Naive B cell (primary cell): ENCODE measurements around the gene ATP5MC2. TPM values are rescaled to one million over a fixed set of nuclear protein-coding genes. Genes with fewer than 3 reads are reported as not detected.
A peak's percentile ranks its signal among the peaks of the same experiment; 100 is the strongest.
"Not testable (repeated sequence)": the region's sequence is repeated elsewhere in the genome, so short reads cannot be mapped to it uniquely, and the experiment has no call there.

Experiments used
- ATAC-seq, 2 donors: fragments of 150-1000 bp; cut with Tn5 transposase; 2 replicates each; pipeline ENCODE4 v1.10.0; 2021; ENCODE audit warnings: low read depth in 2 of 2, mild to moderate bottlenecking in 2 of 2, moderate library complexity in 2 of 2
- DNase-seq: peaks from one replicate; pipeline ENCODE4 v3.0.0; 2022
- H3K27ac Mint-ChIP-seq, 6 donors: one replicate each; pipeline ENCODE4 v1.8.0; 2020 to 2022; ENCODE audit warnings: mild to moderate bottlenecking in 6 of 6, mixed read lengths in 6 of 6, moderate library complexity in 5 of 6, inconsistent platforms in 2 of 6
- H3K27me3 Mint-ChIP-seq, 3 donors: one replicate each; pipeline ENCODE4 v1.8.0; 2021 to 2022; ENCODE audit warnings: mixed read lengths in 3 of 3, mild to moderate bottlenecking in 1 of 3
- H3K36me3 Mint-ChIP-seq, 2 donors: one replicate each; pipeline ENCODE4 v1.8.0; 2020 to 2022; ENCODE audit warnings: mixed read lengths in 2 of 2, inconsistent platforms in 1 of 2, mild to moderate bottlenecking in 1 of 2
- H3K4me1 Mint-ChIP-seq, 3 donors: one replicate each; pipeline ENCODE4 v1.8.0; 2020 to 2022; ENCODE audit warnings: mixed read lengths in 3 of 3, inconsistent platforms in 1 of 3, mild to moderate bottlenecking in 1 of 3, moderate library complexity in 1 of 3
- H3K4me3 Mint-ChIP-seq, 8 donors: one replicate each; pipeline ENCODE4 v1.8.0; 2020 to 2022; ENCODE audit warnings: mild to moderate bottlenecking in 8 of 8, mixed read lengths in 8 of 8, moderate library complexity in 8 of 8, inconsistent platforms in 2 of 8
- H3K9me3 Mint-ChIP-seq, 7 donors: one replicate each; pipeline ENCODE4 v1.8.0; 2020 to 2022; ENCODE audit warnings: mixed read lengths in 7 of 7, mild to moderate bottlenecking in 5 of 7, inconsistent platforms in 2 of 7, moderate library complexity in 1 of 7
- polyA plus RNA-seq, 6 donors: library from polyadenylated mRNA; unstranded; fragments of 300-500 nt; fragmentation: Illumina TruSeq; gene quantifications; one replicate each; pipeline ENCODE4 v1.2.3, GENCODE V29; 2021; ENCODE audit warnings: low read depth in 6 of 6

The ATP5MC2 gene
- 100 to 1,000 TPM; 491 to 654 (median 582) TPM for polyA plus RNA-seq

GRCh38 chr12:53675701-53676607 is at the start of gene ATP5MC2:
Gene ATP5MC2, minus strand, starts transcription at chr12:53676083. Its CDS starts 3,469 bp downstream, at chr12:53672614.
- peaks cover 10 to 41% (median 34%) of the 10 kb centered on the region in 3 donors for H3K4me1 Mint-ChIP-seq
- DNase-seq (peak; percentile 96), ATAC-seq (peak; percentile 93)
- peak within 1 kb of the TSS; percentile 1 to 97 (median 96) for H3K27ac Mint-ChIP-seq
- peaks cover 16 to 31% (median 24%) of the 10 kb centered on the region in 3 donors for H3K27me3 Mint-ChIP-seq
- H3K36me3 Mint-ChIP-seq, result peaks cover 0 to 4% of the 10 kb centered on the region in 2 donors
- H3K9me3 Mint-ChIP-seq, result no peaks in the 10 kb centered on the region
- H3K4me3 Mint-ChIP-seq, result peak within 1 kb of the TSS; percentile 88 to 100 (median 96)

- H3K4me1 Mint-ChIP-seq, result peaks cover 22 to 27% (median 26%) of the 10 kb centered on the region in 3 donors
- peaks cover 24 to 50% of the 10 kb centered on the region in 2 donors for H3K36me3 Mint-ChIP-seq
- no peak overlapping the region for H3K27ac Mint-ChIP-seq
- no peak for DNase-seq
- no peak for ATAC-seq
- no peaks in the 10 kb centered on the region for H3K9me3 Mint-ChIP-seq
- H3K4me3 Mint-ChIP-seq, result peak overlapping the region in 1 of 8 donors; percentile 21
- H3K27me3 Mint-ChIP-seq, result no peaks in the 10 kb centered on the region
Observed at GRCh38 chr12:53722450-53723041, 46.7 kb upstream of the ATP5MC2 start.

- Mint-ChIP-seq H3K4me1 (peaks cover 11 to 12% (median 11%) of the 10 kb centered on the region in 3 donors), H3K4me3 (no peak overlapping the region), H3K36me3 (peaks cover 32 to 66% of the 10 kb centered on the region in 2 donors), H3K27me3 (no peaks in the 10 kb centered on the region), H3K9me3 (no peaks in the 10 kb centered on the region), H3K27ac (no peak overlapping the region)
- ATAC-seq (no peak), DNase-seq (no peak)
Observed at GRCh38 chr12:53720946-53721345, 45.1 kb upstream of the ATP5MC2 start.

GRCh38 chr12:53719649-53720048 is 43.8 kb upstream of the ATP5MC2 start:
- no peak for ATAC-seq
- peaks cover 2 to 7% (median 4%) of the 10 kb centered on the region in 3 donors for H3K4me1 Mint-ChIP-seq
- no peaks in the 10 kb centered on the region for H3K9me3 Mint-ChIP-seq
- peaks cover 32 to 67% of the 10 kb centered on the region in 2 donors for H3K36me3 Mint-ChIP-seq
- H3K27ac Mint-ChIP-seq, result peak overlapping the region in 1 of 6 donors; percentile 50
- no peak overlapping the region for H3K4me3 Mint-ChIP-seq
- no peak for DNase-seq
- H3K27me3 Mint-ChIP-seq, result no peaks in the 10 kb centered on the region

- H3K27me3 Mint-ChIP-seq, DNase-seq, ATAC-seq, H3K4me3 Mint-ChIP-seq, H3K4me1 Mint-ChIP-seq, H3K9me3 Mint-ChIP-seq, H3K27ac Mint-ChIP-seq: not testable (repeated sequence)
- peaks cover 27 to 62% of the 10 kb centered on the region in 2 donors for H3K36me3 Mint-ChIP-seq
Observed at GRCh38 chr12:53718567-53718966, 42.7 kb upstream of the ATP5MC2 start.

- DNase-seq (no peak), ATAC-seq (no peak)
- Mint-ChIP-seq H3K27me3 (no peaks in the 10 kb centered on the region), H3K4me1 (peaks cover 0 to 7% (median 0%) of the 10 kb centered on the region in 3 donors), H3K4me3 (no peak overlapping the region), H3K9me3 (no peaks in the 10 kb centered on the region), H3K36me3 (peaks cover 27 to 62% of the 10 kb centered on the region in 2 donors), H3K27ac (peak overlapping the region in 1 of 6 donors; percentile 15)
Observed at GRCh38 chr12:53717319-53717718, 41.4 kb upstream of the ATP5MC2 start.

GRCh38 chr12:53714004-53714403 is 38.1 kb upstream of the ATP5MC2 start:
- Mint-ChIP-seq H3K27ac (no peak overlapping the region), H3K4me1 (peaks cover 12 to 15% (median 14%) of the 10 kb centered on the region in 3 donors), H3K4me3 (no peak overlapping the region), H3K36me3 (peaks cover 16 to 49% of the 10 kb centered on the region in 2 donors), H3K9me3 (no peaks in the 10 kb centered on the region), H3K27me3 (no peaks in the 10 kb centered on the region)
- no peak for DNase-seq
- ATAC-seq, result no peak

GRCh38 chr12:53713516-53713915 is 37.6 kb upstream of the ATP5MC2 start:
- H3K27me3 Mint-ChIP-seq, result no peaks in the 10 kb centered on the region
- no peak overlapping the region for H3K4me3 Mint-ChIP-seq
- H3K9me3 Mint-ChIP-seq, result no peaks in the 10 kb centered on the region
- peaks cover 16 to 49% of the 10 kb centered on the region in 2 donors for H3K36me3 Mint-ChIP-seq
- DNase-seq (no peak), ATAC-seq (no peak)
- H3K4me1 Mint-ChIP-seq, result peaks cover 12 to 15% (median 14%) of the 10 kb centered on the region in 3 donors
- peak overlapping the region in 1 of 6 donors; percentile 56 for H3K27ac Mint-ChIP-seq

GRCh38 chr12:53712059-53712643 is 36.3 kb upstream of the ATP5MC2 start:
- Mint-ChIP-seq H3K4me3 (no peak overlapping the region), H3K4me1 (peaks cover 12 to 15% (median 14%) of the 10 kb centered on the region in 3 donors), H3K27ac (peak overlapping the region in 1 of 6 donors; percentile 55), H3K9me3 (no peaks in the 10 kb centered on the region), H3K36me3 (peaks cover 16 to 43% of the 10 kb centered on the region in 2 donors), H3K27me3 (peaks cover under 1 to 6% (median 5%) of the 10 kb centered on the region in 3 donors)
- no peak for ATAC-seq
- DNase-seq, result no peak

- Mint-ChIP-seq H3K27ac (peak overlapping the region in 1 of 6 donors; percentile 9), H3K9me3 (no peaks in the 10 kb centered on the region), H3K36me3 (peaks cover 7 to 29% of the 10 kb centered on the region in 2 donors), H3K4me3 (no peak overlapping the region), H3K27me3 (peaks cover 15 to 22% (median 19%) of the 10 kb centered on the region in 3 donors), H3K4me1 (peaks cover 11 to 14% (median 12%) of the 10 kb centered on the region in 3 donors)
- ATAC-seq, result no peak
- no peak for DNase-seq
Observed at GRCh38 chr12:53710091-53710490, 34.2 kb upstream of the ATP5MC2 start.

GRCh38 chr12:53709671-53710070 is 33.8 kb upstream of the ATP5MC2 start:
- DNase-seq, result no peak
- ATAC-seq, result no peak
- Mint-ChIP-seq H3K4me3 (no peak overlapping the region), H3K27me3 (peaks cover 15 to 24% (median 19%) of the 10 kb centered on the region in 3 donors), H3K9me3 (no peaks in the 10 kb centered on the region), H3K4me1 (peaks cover 11 to 14% (median 12%) of the 10 kb centered on the region in 3 donors), H3K27ac (no peak overlapping the region), H3K36me3 (peaks cover 7 to 29% of the 10 kb centered on the region in 2 donors)

- H3K36me3 Mint-ChIP-seq, result peaks cover 0 to 1% of the 10 kb centered on the region in 2 donors
- H3K9me3 Mint-ChIP-seq, result no peaks in the 10 kb centered on the region
- H3K4me1 Mint-ChIP-seq, result peaks cover 6 to 12% (median 11%) of the 10 kb centered on the region in 3 donors
- ATAC-seq (no peak), DNase-seq (no peak)
- H3K4me3 Mint-ChIP-seq, result peak overlapping the region in 1 of 8 donors; percentile 17
- H3K27me3 Mint-ChIP-seq, result peaks cover 44 to 56% (median 49%) of the 10 kb centered on the region in 3 donors
- peak overlapping the region in 1 of 6 donors; percentile 83 for H3K27ac Mint-ChIP-seq
Observed at GRCh38 chr12:53706080-53706479, 30.2 kb upstream of the ATP5MC2 start.

GRCh38 chr12:53703756-53704155 is 27.9 kb upstream of the ATP5MC2 start:
- no peak overlapping the region for H3K4me3 Mint-ChIP-seq
- no peak for ATAC-seq
- no peak overlapping the region for H3K27ac Mint-ChIP-seq

More at GRCh38 chr12:53703756-53704155, 27.9 kb upstream of the ATP5MC2 start:
- no peak for DNase-seq
- Mint-ChIP-seq H3K36me3 (no peaks in the 10 kb centered on the region), H3K27me3 (peaks cover 60 to 74% (median 72%) of the 10 kb centered on the region in 3 donors), H3K9me3 (no peaks in the 10 kb centered on the region), H3K4me1 (peaks cover 0 to 6% (median 4%) of the 10 kb centered on the region in 3 donors)
